ENCODE data around the gene PAK5.
A peak's percentile ranks its signal among the peaks of the same experiment; 100 is the strongest.

PAK5 gene

DNA sequence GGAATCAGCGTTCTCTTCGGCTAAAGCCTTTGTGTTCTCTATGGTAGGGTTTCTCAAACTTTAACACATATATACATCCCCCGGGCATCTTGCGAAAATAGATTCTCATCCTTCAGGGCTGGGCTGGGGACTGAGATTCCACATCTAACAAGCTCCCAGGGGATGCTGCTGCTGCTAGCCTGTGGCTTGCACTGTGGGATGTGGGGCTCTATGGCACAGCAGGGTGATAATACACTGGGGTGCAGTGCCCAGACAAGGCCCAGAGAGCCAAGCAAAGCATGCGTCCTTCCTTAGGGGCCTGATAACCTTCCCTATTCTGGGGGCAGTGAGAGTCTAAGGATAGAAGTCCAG lies 222.4 kb downstream of the PAK5 start:
- DNase-seq (ENCODE audit: low read depth) = no peak

DNA sequence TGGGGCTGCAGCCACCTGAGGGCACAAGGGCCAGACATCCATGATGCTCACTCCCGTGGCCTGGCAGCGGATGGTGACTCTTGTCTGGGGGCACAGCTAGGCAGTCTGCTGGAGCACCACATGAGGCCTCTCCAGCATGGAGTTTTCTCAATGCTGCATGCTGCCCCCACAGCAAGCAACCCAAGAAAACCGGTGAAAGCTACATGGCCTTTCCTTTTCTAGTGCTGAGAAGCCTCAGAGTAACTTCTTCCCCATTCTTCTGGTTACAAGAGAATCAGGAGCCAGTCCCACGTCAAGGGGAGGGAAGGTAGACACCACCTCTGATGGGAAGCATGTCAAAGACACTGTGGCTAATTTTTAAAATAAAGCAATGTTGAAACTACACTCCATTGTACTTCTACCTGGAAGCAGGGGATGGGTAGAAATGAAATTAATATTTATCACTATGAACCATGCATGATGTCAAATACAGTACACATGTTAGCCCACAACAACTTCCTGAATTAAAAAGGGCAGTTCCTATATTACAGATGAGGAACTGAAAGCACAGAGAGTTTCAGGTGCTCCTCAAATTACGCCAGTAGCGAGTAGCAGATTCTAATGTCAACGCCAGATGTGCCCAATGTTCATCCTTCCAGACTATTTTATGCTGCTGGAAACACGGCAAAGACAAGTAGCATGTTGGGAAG lies 223.0 kb downstream of the PAK5 start:
- DNase-seq (ENCODE audit: low read depth) = no peak

DNA sequence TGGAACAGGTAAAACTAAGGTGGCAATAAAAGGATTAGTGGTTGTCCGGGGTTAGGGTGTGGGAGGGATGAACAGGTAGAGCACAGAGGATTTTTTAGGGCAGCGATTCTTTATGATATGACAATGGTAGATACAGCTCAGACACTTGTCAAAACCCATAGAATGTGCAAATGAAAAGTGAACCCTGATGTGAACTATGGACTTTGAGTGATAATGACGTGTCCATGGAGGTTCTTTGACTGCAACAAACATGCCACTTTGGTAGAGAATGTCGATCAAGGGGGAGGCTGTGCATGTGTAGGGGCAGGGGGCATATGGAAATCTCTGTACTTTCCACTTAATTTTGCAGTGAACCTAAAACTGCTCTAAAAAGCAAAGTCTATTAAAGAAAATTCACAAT lies 223.8 kb downstream of the PAK5 start:
- DNase-seq (ENCODE audit: low read depth) = no peak

DNA sequence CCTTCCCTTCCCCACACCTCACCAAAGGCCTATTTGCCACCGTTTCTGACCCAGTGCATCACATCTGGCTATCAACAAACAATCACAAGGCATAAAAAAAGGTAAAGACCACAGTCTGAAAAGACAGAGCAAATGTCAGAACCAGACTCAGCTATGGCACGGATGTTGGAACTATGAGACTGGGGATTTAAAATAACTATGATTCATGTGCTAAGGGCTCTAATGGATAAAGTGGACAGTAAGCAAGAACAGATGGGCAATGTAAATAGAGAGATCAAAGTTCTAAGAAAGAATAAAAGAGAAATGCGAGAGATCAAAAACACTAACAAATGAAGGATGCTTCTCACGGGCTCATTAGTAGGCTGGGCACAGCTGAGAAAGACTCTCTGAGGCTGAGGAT lies 225.0 kb downstream of the PAK5 start:
- no peak for DNase-seq (ENCODE audit: low read depth)

GRCh38 chr20:9611921-9612320 lies 227.0 kb downstream of the PAK5 start:
- DNase-seq (ENCODE audit: low read depth) = no peak

DNA sequence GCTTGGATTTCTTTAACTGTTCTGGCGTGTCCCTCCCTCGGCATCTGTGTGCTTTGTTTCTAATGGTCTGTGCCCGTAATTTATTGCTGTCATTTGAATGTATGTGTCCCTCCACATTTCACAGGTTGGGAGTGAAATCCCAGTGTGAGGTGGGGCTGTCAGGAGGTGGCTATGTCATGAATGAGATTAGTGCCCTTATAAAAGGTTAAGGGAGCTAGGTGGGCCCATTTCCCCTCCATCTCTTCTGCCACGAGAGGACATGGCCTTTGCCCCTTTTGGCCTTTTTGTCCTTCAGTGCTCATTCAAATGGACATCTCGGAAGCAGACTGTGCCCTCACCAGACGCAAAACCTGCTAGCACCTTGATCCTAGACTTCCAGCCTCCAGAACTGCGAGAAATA lies 228.2 kb downstream of the PAK5 start:
- no peak for DNase-seq (ENCODE audit: low read depth)

DNA sequence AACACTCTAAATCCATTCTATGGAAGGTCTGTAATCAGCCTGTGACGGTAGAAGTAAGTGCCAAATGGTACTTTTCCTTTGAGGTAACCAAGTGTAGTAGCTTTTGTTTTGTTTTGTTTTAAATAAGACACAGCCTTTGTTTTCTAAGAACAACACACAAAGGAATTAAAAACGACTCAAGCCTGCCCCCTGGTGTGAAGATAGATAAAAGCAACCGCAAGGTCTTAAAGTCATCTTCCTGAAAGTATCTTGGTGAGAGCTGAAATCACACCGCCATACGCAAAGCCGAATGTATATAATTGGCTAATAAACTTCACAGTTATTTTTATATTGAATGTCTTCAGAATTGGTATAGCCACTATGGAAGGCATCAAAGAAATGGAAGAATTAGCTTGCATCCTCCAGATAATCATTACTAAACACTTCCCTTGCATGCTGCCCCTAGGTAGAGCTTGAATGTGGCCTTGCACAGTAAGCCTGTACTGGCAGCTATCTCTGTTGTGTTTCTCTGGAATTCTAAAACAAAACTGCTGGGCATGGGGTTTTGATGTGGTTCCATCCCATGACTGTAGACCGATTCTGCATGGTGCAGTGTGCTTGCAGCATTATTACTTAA lies 228.9 kb downstream of the PAK5 start:
- DNase-seq (ENCODE audit: low read depth) = peak; percentile 48

DNA sequence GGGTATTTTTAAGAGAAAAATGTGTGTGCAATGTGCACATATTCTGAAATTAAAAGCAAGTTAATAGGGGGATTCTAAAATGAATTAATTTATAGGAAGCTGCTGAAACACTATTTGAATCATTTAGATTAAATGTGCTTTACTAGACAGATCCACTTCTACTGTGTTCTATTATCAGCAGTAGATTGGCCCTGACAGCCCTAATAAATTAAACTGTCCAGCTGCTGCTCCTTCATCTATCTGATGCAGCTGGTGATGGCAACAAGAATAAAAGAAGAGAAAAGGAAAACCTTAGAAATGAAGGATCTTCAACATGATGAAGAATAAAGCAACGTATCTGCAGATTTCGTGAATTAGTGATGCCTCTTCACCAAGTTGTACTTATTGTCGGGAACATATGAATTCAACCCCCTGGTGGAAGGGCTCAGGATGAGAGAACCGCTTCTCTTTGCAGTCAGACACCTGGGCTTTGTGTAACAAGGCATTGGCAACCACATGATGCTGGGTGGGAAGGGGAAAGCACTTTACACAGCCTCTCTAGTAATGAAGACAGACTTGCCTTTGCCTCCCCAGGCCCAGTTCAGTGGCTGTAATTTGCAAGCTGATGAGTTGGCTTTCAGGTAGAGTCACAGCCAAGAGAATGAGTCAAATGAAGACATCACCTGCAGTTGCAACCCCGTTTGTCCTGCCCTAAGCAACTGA lies 230.1 kb downstream of the PAK5 start:
- DNase-seq (ENCODE audit: low read depth) = no peak

DNA sequence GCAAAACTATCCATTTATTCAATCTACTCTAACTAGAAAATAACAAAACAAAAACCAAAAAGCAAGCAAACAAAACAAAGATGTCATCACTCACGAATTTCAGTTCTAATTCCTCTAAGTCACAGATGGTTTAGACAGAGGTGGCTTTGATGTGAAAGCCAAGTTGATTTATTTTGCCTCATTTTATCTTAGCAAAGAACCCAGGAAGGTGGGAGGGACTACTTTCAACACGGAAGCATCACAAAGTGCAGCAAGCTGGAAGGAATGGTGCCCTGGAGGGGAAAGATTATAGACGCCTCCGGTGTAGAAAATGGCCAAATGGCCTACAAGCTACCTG lies 236.1 kb downstream of the PAK5 start:
- no peak for DNase-seq (ENCODE audit: low read depth)

DNA sequence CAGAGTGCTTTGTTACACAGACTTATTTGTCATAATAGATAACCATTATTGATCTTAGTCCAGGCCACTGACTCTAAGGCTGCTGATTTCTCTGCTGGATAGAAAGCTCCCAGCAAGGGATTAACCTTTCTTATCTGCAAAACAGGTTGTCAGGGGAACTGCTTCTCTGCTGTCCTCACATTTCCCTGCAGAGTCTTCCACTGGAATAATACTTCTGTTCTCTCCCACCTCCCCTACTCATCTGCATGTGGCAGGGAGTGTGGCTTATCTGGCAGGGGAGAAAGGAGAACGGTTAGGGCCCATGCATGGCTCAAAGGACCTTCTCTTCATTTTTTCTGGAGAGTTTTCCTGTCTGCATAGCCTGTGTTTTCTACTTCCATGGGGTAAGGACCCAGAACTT lies 238.3 kb downstream of the PAK5 start:
- no peak for DNase-seq (ENCODE audit: low read depth)

- DNase-seq (ENCODE audit: low read depth) = no peak
These were observed 241.3 kb downstream of the PAK5 start for GRCh38 chr20:9597547-9597946.

GRCh38 chr20:9595763-9596162 lies 243.1 kb downstream of the PAK5 start:
- DNase-seq (ENCODE audit: low read depth) = no peak

- DNase-seq (ENCODE audit: low read depth) = no peak
These were observed 244.5 kb downstream of the PAK5 start for GRCh38 chr20:9594284-9594875.

GRCh38 chr20:9592419-9592818 lies 246.5 kb downstream of the PAK5 start:
- no peak for DNase-seq (ENCODE audit: low read depth)

DNA sequence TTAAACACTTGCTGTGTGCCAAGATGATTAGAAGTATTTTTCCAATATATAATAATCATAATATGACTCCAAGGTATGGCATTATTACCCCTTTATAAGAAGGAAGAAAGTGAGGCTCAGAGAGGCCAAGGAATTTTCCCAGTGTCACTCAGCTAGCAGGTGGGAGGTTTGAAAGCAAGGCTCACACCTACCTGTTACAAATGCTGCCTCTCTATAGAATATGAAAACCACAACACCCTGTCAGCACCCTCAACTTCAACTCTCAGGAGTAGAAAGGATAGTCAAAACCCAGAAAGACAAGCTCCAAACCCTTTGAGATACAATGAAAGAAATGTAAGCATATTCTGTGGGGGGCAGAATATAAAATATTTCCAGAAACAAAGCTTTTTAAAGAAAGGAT lies 247.8 kb downstream of the PAK5 start:
- DNase-seq (ENCODE audit: low read depth) = no peak

DNA sequence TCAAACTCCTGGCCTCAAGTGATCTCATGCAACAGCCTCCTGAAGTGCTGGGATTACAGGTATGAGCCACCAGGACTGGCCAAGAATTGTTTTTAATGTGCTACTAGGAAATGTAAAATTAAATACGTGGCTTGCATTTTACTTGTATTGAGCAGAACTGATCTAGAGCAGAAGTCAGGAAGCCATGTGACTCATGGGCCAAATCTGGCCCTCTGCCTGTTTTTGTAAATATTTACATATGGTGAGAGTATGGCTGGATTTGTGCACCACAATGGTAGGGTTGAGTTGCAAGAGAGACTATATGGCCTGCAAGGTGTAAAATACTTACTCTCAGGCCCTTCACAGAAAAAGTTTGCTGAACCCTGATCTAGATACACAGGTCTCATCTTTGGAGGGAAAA lies 248.7 kb downstream of the PAK5 start:
- DNase-seq (ENCODE audit: low read depth) = peak; percentile 46

DNA sequence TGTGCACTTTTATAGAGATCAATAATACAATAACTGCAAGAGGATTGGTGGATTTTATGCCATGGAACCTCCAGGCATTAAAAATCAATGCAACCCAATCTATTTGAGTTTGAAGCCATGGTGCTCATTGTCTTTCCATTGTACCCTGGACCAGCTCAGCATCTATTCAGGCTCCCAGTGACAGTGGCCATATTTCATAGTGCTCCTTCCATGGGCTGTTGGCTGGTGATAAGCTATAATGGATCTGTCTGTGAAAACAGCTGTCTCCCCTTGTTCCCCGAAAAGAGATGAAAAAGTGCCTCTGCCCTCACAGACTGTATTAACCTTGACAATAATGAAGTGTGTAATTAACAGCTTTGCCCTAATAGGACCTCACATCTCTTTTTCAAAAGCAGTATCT lies 250.2 kb downstream of the PAK5 start:
- no peak for DNase-seq (ENCODE audit: low read depth)

DNA sequence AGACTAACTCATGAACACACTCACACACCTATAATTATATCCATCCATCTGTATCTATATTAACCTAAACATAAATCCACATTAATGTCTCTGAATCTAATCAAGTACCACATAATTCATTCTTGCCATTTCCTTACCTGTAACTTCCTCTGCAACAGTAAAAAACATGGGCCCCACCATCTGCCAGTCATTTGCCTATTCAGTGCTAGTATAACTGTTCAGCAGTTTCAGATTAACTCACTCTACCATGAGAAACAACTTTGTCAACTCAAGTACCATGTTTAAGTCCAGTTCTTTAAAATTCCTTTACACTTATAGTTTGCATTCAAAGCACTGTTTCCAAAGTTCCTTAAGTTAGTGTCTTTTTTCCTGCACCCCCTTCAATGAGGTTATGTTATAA lies 255.7 kb downstream of the PAK5 start:
- DNase-seq (ENCODE audit: low read depth) = no peak

- DNase-seq (ENCODE audit: low read depth) = no peak
These were observed 256.7 kb downstream of the PAK5 start for GRCh38 chr20:9582137-9582536.

- DNase-seq (ENCODE audit: low read depth) = no peak
These were observed 257.4 kb downstream of the PAK5 start for GRCh38 chr20:9581509-9581908.

DNA sequence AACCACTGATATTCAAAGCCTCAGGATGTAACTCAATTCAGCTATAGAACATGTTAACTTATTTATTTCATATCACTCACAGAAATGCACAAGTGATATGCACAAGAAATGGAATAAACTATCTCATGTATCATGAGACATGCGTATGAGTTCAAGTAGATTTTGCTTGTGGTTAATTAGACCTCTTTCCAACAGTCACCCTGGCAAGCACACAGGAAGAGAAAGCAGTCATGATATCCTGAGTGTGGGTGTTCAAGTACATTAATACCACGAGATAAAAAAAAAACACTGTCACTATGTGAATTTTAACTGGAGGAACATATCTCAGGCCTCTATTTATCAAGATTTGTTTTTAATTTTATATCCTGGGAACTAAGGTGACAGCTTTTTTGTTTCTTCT lies 260.3 kb downstream of the PAK5 start:
- no peak for DNase-seq (ENCODE audit: low read depth)

- no peak for DNase-seq (ENCODE audit: low read depth)
These were observed 261.5 kb downstream of the PAK5 start for GRCh38 chr20:9577397-9577796.

GRCh38 chr20:9576695-9577094 lies 262.2 kb downstream of the PAK5 start:
- DNase-seq (ENCODE audit: low read depth) = no peak

Data from HS-5 (cell line).